Hepatocyte (in vitro differentiated cells): ENCODE data around the gene PWWP2A. TPM values are rescaled to one million over a fixed set of nuclear protein-coding genes. Genes with fewer than 3 reads are reported as not detected.
"Not testable (repeated sequence)": the region's sequence is repeated elsewhere in the genome, so short reads cannot be mapped to it uniquely, and the experiment has no call there.

Experiments used
- DNase-seq: peaks from one replicate; pipeline ENCODE4 v3.0.0-alpha.2; 2016; ENCODE audit warnings: low spot score
- H2AFZ ChIP-seq: fragments of 200-600 bp; sonication (generic); 2 replicates; pipeline ENCODE4 v1.6.0; 2016; ENCODE audit warnings: antibody characterized with exemption, mild to moderate bottlenecking
- H3K27ac ChIP-seq: fragments of 200-600 bp; sonication (generic); 2 replicates; pipeline ENCODE4 v1.5.1; 2016; ENCODE audit warnings: mild to moderate bottlenecking
- H3K27me3 ChIP-seq: fragments of 200-600 bp; sonication (generic); 2 replicates; pipeline ENCODE4 v1.6.1; 2016
- H3K36me3 ChIP-seq: fragments of 200-600 bp; sonication (generic); replicated peaks from 2 replicates; pipeline ENCODE4 v1.5.1; 2016; ENCODE audit warnings: low read depth; ENCODE audit not compliant: insufficient read depth
- H3K4me1 ChIP-seq: fragments of 200-600 bp; sonication (generic); 2 replicates; pipeline ENCODE4 v1.5.1; 2016; ENCODE audit warnings: mild to moderate bottlenecking, moderate library complexity; ENCODE audit not compliant: insufficient read depth
- H3K4me2 ChIP-seq: fragments of 200-600 bp; sonication (generic); 2 replicates; pipeline ENCODE4 v1.6.0; 2016
- H3K4me3 ChIP-seq: fragments of 200-600 bp; sonication (generic); 2 replicates; pipeline ENCODE4 v1.5.1; 2016; ENCODE audit warnings: mild to moderate bottlenecking
- H3K79me2 ChIP-seq: fragments of 200-600 bp; sonication (generic); 2 replicates; pipeline ENCODE4 v1.6.0; 2017; ENCODE audit warnings: mild to moderate bottlenecking
- H3K9me2 ChIP-seq: fragments of 200-600 bp; sonication (generic); replicated peaks from 2 replicates; pipeline ENCODE4 v1.6.0; 2017; ENCODE audit warnings: mild to moderate bottlenecking; ENCODE audit not compliant: insufficient read depth
- H3K9me3 ChIP-seq: fragments of 200-600 bp; sonication (generic); 2 replicates; pipeline ENCODE4 v1.5.1; 2016; ENCODE audit warnings: low read depth, mild to moderate bottlenecking
- H4K20me1 ChIP-seq: fragments of 200-600 bp; sonication (generic); 2 replicates; pipeline ENCODE4 v1.6.0; 2016; ENCODE audit warnings: mild to moderate bottlenecking; ENCODE audit not compliant: insufficient read depth, poor library complexity, severe bottlenecking
- EZH2 ChIP-seq: fragments of 200-600 bp; sonication (generic); IDR thresholded peaks from 2 replicates; pipeline ENCODE4 v1.6.1; 2016; ENCODE audit warnings: antibody characterized with exemption, mild to moderate bottlenecking, borderline replicate concordance
- EZH2phosphoT487 ChIP-seq: fragments of 200-600 bp; sonication (generic); IDR thresholded peaks from one replicate; pipeline ENCODE4 v1.6.1; 2018; ENCODE audit warnings: antibody characterized with exemption, mild to moderate bottlenecking, low read depth, moderate library complexity; ENCODE audit not compliant: unreplicated experiment, severe bottlenecking
- WGBS: methylation state at CpG from one replicate; pipeline ENCODE4 v1.1.6; 2016; ENCODE audit warnings: low lambda C conversion rate; ENCODE audit errors: missing lambda C conversion rate; 5-methylcytosine and 5-hydroxymethylcytosine counted together
- polyA plus RNA-seq: library from polyadenylated mRNA; unstranded; fragments of >200 nt; fragmentation: Nextera tagmentation; extraction: Ambion mirVana; gene quantifications from 2 replicates; pipeline ENCODE4 v1.2.1, GENCODE V29; 2016
- total RNA-seq: library from RNA; depleted of rRNA; stranded (reverse); fragments of >200 nt; gene quantifications from 2 replicates; pipeline ENCODE4 v1.2.3, GENCODE V29; 2014
- TF ChIP-seq, protein P1 (sequence below): fragments of 200-600 bp; sonication (generic); IDR thresholded peaks from 2 replicates; pipeline ENCODE4 v1.5.1; 2016; ENCODE audit warnings: antibody characterized with exemption, mild to moderate bottlenecking; ENCODE audit not compliant: poor library complexity

PWWP2A gene
- total and polyA plus RNA-seq, 2 experiments from 2014 or later, result 18.4 to 26.5 TPM

DNA sequence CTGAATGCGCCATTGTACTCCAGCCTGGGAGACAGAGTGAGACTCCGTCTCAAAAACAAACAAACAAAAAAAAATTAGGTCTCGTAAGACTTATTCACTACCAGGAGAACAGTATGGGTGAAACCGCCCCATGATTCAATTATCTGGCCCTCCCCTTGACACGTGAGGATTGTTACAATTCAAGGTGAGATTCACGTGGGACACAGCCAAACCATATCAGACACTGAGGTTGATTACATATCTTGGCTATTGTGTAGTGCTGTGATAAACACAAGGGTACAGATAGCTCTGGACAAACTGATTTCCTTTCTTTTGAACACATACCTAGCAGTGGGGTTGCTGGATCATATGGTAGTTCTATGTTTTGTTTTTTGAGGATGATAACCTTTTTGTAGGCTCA is 42.4 kb upstream of the PWWP2A start:
- no peak for DNase-seq
- no peak overlapping the region for H2AFZ ChIP-seq
- H3K4me1 ChIP-seq, result peaks cover 11% of the 10 kb centered on the region
- H3K27ac ChIP-seq, result no peak overlapping the region
- WGBS, result 74% methylated on average over 6 of the region's 6 CpGs
- H3K27me3 ChIP-seq, result no peaks in the 10 kb centered on the region
- no peak overlapping the region for H3K4me3 ChIP-seq
- H3K9me3 ChIP-seq, result no peaks in the 10 kb centered on the region
- H3K79me2 ChIP-seq, result no peaks in the 10 kb centered on the region
- no peaks in the 10 kb centered on the region for H3K9me2 ChIP-seq
- no peaks in the 10 kb centered on the region for H3K36me3 ChIP-seq
- TF ChIP-seq EZH2phosphoT487 (no peak), EZH2 (no peak)
- TF ChIP-seq, protein P1, sequence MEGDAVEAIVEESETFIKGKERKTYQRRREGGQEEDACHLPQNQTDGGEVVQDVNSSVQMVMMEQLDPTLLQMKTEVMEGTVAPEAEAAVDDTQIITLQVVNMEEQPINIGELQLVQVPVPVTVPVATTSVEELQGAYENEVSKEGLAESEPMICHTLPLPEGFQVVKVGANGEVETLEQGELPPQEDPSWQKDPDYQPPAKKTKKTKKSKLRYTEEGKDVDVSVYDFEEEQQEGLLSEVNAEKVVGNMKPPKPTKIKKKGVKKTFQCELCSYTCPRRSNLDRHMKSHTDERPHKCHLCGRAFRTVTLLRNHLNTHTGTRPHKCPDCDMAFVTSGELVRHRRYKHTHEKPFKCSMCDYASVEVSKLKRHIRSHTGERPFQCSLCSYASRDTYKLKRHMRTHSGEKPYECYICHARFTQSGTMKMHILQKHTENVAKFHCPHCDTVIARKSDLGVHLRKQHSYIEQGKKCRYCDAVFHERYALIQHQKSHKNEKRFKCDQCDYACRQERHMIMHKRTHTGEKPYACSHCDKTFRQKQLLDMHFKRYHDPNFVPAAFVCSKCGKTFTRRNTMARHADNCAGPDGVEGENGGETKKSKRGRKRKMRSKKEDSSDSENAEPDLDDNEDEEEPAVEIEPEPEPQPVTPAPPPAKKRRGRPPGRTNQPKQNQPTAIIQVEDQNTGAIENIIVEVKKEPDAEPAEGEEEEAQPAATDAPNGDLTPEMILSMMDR, result no peak
- no peak overlapping the region for H3K4me2 ChIP-seq
- H4K20me1 ChIP-seq, result no peaks in the 10 kb centered on the region

DNA sequence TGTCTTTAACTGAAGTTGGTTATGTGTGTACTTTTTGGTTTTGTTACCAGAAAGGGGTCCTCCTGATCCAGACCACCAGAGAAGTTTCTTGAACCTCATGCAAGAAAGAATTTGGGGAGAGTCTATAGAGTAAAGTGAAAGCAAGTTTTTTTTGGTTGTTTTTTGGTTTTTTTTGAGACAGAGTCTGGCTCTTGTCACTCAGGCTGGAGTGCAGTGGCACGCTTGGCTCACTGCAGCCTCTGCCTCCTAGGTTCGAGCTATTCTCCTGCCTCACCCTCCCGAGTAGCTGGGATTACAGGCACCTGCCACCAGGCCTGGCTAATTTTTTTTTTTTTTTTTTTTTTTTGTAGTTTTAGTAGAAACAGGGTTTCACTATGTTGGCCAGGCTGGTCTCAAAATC is 41.6 kb upstream of the PWWP2A start:
- not testable (repeated sequence) for DNase-seq, H3K36me3 ChIP-seq, H3K4me2 ChIP-seq, H3K9me3 ChIP-seq, H4K20me1 ChIP-seq, H3K27me3 ChIP-seq, H3K79me2 ChIP-seq, H3K9me2 ChIP-seq, H3K4me3 ChIP-seq
- 65% methylated on average over 3 of the region's 3 CpGs for WGBS
- Histone ChIP-seq H3K4me1 (peaks cover 11% of the 10 kb centered on the region), H2AFZ (peak overlapping the region; percentile 30), H3K27ac (peak overlapping the region; percentile 54)

DNA sequence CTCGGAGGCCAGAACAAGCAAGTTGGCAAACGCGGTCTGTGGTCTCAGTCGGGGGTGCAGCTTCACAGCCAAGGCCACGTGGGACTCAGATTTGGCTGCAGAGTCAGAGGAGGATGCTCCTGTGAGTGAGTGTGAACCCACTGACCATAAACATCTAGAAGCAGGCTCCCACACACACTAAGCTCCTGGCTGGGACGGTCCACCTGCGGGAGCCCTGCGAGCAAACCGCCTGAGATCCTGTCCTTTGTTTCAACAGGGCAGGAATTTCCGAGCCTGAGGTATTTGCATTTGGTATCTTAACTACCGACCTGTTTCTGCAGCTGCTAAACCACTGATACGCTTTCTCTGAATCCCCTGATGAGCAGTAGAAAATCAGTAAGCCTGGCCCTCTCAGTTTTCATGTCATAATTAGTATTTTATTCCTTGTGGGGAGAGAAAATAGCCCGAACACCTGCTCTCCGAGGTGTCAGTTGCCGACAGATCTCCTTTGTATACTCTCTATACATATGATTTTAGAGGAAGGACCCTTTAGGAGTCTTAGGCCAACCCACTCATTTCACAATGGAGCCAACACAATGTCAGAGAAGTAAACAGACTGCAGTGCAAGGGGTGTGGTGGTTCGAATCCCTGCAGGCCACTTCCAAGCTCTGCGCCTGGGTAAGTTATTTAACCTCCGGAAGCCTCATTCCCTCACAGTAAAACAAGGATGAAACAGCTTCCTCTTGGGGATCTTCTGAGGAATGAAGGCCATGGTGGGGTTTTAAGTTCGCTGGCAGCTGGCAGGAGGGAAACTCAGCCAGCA is 40.9 kb upstream of the PWWP2A start:
- Histone ChIP-seq H3K79me2 (no peaks in the 10 kb centered on the region), H3K9me3 (no peaks in the 10 kb centered on the region), H3K4me2 (peak overlapping the region; percentile 36), H3K4me1 (peaks cover 11% of the 10 kb centered on the region), H3K27me3 (no peaks in the 10 kb centered on the region), H3K36me3 (no peaks in the 10 kb centered on the region), H3K27ac (peak overlapping the region; percentile 54), H4K20me1 (no peaks in the 10 kb centered on the region), H3K9me2 (no peaks in the 10 kb centered on the region), H2AFZ (peak overlapping the region; percentile 30), H3K4me3 (no peak overlapping the region)
- peak; percentile 37 for DNase-seq
- TF ChIP-seq EZH2 (no peak), EZH2phosphoT487 (no peak)
- TF ChIP-seq, protein P1, result no peak
- WGBS, result 41% methylated on average over 19 of the region's 19 CpGs

DNA sequence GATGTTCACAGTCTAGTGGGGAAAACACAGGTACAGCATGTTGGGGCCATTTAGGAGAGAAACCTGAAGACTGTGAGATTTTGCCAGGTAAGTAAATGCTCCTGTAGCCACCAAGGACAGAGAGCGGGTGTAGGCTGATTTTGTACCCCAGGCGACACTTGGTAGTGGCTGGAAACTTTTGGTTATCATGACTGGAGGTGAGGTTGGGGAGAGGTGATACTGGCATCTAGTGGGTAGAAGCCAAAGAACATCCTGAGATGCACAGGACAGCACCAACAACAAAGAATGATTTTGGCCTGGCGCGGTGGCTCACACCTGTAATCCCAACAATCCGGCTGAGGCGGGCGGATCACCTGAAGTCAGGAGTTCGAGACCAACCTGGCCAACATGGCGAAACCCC is 38.8 kb upstream of the PWWP2A start:
- TF ChIP-seq EZH2 (no peak), EZH2phosphoT487 (no peak)
- TF ChIP-seq, protein P1, result no peak
- no peaks in the 10 kb centered on the region for H3K9me3 ChIP-seq
- H2AFZ ChIP-seq, result no peak overlapping the region
- WGBS, result 96% methylated on average over 9 of the region's 9 CpGs
- H3K27me3 ChIP-seq, result no peaks in the 10 kb centered on the region
- peaks cover 4% of the 10 kb centered on the region for H3K4me1 ChIP-seq
- H3K36me3 ChIP-seq, result no peaks in the 10 kb centered on the region
- no peaks in the 10 kb centered on the region for H3K79me2 ChIP-seq
- no peaks in the 10 kb centered on the region for H3K9me2 ChIP-seq
- no peak overlapping the region for H3K4me3 ChIP-seq
- DNase-seq, result no peak
- no peak overlapping the region for H3K4me2 ChIP-seq
- H3K27ac ChIP-seq, result no peak overlapping the region
- no peaks in the 10 kb centered on the region for H4K20me1 ChIP-seq
